CD4-positive, alpha-beta T cell (primary cell): ENCODE data around the gene CTSD. TPM values are rescaled to one million over a fixed set of nuclear protein-coding genes. Genes with fewer than 3 reads are reported as not detected.

Experiments
- ATAC-seq: fragments of 200-7000 bp; cut with Tn5 transposase; one replicate; pipeline ENCODE4 v1.10.0; 2022; ENCODE audit warnings: mild to moderate bottlenecking; ENCODE audit not compliant: poor library complexity
- CTCF ChIA-PET: fragments of 350-600 bp; sonication (Branson Sonifier 250); formaldehyde crosslinking; loops from one replicate; lab custom pipeline; 2021; ENCODE audit warnings: antibody characterized with exemption, inconsistent platforms; lab: Charles Lee
- POLR2A ChIA-PET: fragments of 350-600 bp; sonication (Branson Sonifier 250); formaldehyde crosslinking; loops from one replicate; lab custom pipeline; 2021; ENCODE audit warnings: antibody characterized with exemption, inconsistent platforms; lab: Charles Lee
- DNase-seq, 14 experiments: peaks; one replicate each; pipeline ENCODE4 v3.0.0-alpha.2; 2013 to 2020; ENCODE audit warnings: mixed read lengths in 2 of 14
- H3K27ac ChIP-seq, 2 donors: one replicate each; pipeline versions ENCODE4 v1.5.1 to v1.7.0; 2013; ENCODE audit warnings: low read length in 2 of 2, low read depth in 1 of 2, mild to moderate bottlenecking in 1 of 2
- H3K27me3 ChIP-seq, 2 experiments: 1 replicate in 1 of 2; 2 replicates in 1 of 2; pipeline versions ENCODE4 v1.6.1 to v1.7.0; 2013; ENCODE audit warnings: low read length in 2 of 2, control low read depth in 1 of 2, mild to moderate bottlenecking in 1 of 2, moderate library complexity in 1 of 2; ENCODE audit not compliant: insufficient read depth in 2 of 2, control insufficient read depth in 1 of 2
- H3K36me3 ChIP-seq: one replicate; pipeline ENCODE4 v1.6.1; 2013; ENCODE audit warnings: low read length, control low read depth; ENCODE audit not compliant: insufficient read depth
- H3K4me1 ChIP-seq: one replicate; pipeline ENCODE4 v1.6.1; 2013; ENCODE audit warnings: low read length, control low read depth; ENCODE audit not compliant: insufficient read depth
- H3K4me3 ChIP-seq: one replicate; pipeline ENCODE4 v1.5.1; 2013; ENCODE audit warnings: mild to moderate bottlenecking, low read length, moderate library complexity
- H3K9me3 ChIP-seq, 2 experiments: 1 replicate in 1 of 2; 2 replicates in 1 of 2; pipeline versions ENCODE4 v1.6.1 to v1.7.0; 2013; ENCODE audit warnings: low read length in 2 of 2, mild to moderate bottlenecking in 2 of 2, control low read depth in 1 of 2, moderate library complexity in 1 of 2; ENCODE audit not compliant: control insufficient read depth in 1 of 2, insufficient read depth in 1 of 2
- H3K27ac Mint-ChIP-seq: one replicate; pipeline ENCODE4 v1.8.0; 2020; ENCODE audit warnings: mixed read lengths
- H3K27me3 Mint-ChIP-seq: one replicate; pipeline ENCODE4 v1.8.0; 2021; ENCODE audit warnings: mixed read lengths
- H3K36me3 Mint-ChIP-seq: one replicate; pipeline ENCODE4 v1.8.0; 2021; ENCODE audit warnings: low read depth, mixed read lengths
- H3K4me1 Mint-ChIP-seq: one replicate; pipeline ENCODE4 v1.8.0; 2021; ENCODE audit warnings: low read depth, mixed read lengths
- H3K4me3 Mint-ChIP-seq: one replicate; pipeline ENCODE4 v1.8.0; 2020; ENCODE audit warnings: mild to moderate bottlenecking, mixed read lengths
- H3K9me3 Mint-ChIP-seq: one replicate; pipeline ENCODE4 v1.8.0; 2020; ENCODE audit warnings: mixed read lengths
- intact Hi-C, 2 experiments: fragments of 100-400 bp; cut with DNase I in 1 of 2; cut with micrococcal nuclease in 1 of 2; formaldehyde crosslinking; loops; one replicate each; pipeline versions ENCODE4 v1.15.1 to v1.9.0; 2023 to 2025; cut with DNase I, micrococcal nuclease
- total RNA-seq, 174 experiments: library from RNA in 2 of 174; stranded (reverse) in 2 of 174; gene quantifications; one replicate each; pipeline ENCODE4 v1.2.3 and lab custom pipeline; 2021 to 2026
- TF ChIP-seq, protein P1 (sequence below): fragments of 200-600 bp; IDR thresholded peaks from one replicate; pipeline ENCODE4 v1.8.0; 2022; ENCODE audit warnings: antibody characterized with exemption, mild to moderate bottlenecking

CTSD gene
- total RNA-seq, 2 experiments from 2014 or later = 63.3 to 71.3 TPM

- peaks cover 41% of the 10 kb centered on the region for H3K36me3 ChIP-seq
- H3K9me3 Mint-ChIP-seq = no peaks in the 10 kb centered on the region
- H3K9me3 ChIP-seq = no peaks in the 10 kb centered on the region
- ATAC-seq = no peak
- H3K27ac ChIP-seq = peak overlapping the region; percentile 34 to 67
- peak overlapping the region; percentile 79 for H3K4me3 Mint-ChIP-seq
- H3K27me3 ChIP-seq = no peaks in the 10 kb centered on the region
- no peaks in the 10 kb centered on the region for H3K27me3 Mint-ChIP-seq
- H3K4me1 Mint-ChIP-seq = peaks cover 71% of the 10 kb centered on the region
- peaks cover 35% of the 10 kb centered on the region for H3K36me3 Mint-ChIP-seq
- H3K27ac Mint-ChIP-seq = peak overlapping the region; percentile 90
- TF ChIP-seq, protein P1, sequence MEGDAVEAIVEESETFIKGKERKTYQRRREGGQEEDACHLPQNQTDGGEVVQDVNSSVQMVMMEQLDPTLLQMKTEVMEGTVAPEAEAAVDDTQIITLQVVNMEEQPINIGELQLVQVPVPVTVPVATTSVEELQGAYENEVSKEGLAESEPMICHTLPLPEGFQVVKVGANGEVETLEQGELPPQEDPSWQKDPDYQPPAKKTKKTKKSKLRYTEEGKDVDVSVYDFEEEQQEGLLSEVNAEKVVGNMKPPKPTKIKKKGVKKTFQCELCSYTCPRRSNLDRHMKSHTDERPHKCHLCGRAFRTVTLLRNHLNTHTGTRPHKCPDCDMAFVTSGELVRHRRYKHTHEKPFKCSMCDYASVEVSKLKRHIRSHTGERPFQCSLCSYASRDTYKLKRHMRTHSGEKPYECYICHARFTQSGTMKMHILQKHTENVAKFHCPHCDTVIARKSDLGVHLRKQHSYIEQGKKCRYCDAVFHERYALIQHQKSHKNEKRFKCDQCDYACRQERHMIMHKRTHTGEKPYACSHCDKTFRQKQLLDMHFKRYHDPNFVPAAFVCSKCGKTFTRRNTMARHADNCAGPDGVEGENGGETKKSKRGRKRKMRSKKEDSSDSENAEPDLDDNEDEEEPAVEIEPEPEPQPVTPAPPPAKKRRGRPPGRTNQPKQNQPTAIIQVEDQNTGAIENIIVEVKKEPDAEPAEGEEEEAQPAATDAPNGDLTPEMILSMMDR = no peak
- CTCF ChIA-PET = no interaction called here
- no peak overlapping the region for H3K4me3 ChIP-seq
- H3K4me1 ChIP-seq = peaks cover 91% of the 10 kb centered on the region
- POLR2A ChIA-PET = no interaction called here
- intact Hi-C loops = no loop called here
- DNase-seq = no peak
These were observed 4.4 kb downstream of the CTSD start for GRCh38 chr11:1759151-1759850.

- H3K27me3 ChIP-seq = no peaks in the 10 kb centered on the region
- TF ChIP-seq, protein P1 = no peak
- H3K4me1 ChIP-seq = peaks cover 89% of the 10 kb centered on the region
- ATAC-seq = no peak
- H3K4me3 ChIP-seq = peak overlapping the region; percentile 44
- Mint-ChIP-seq H3K36me3 (peaks cover 37% of the 10 kb centered on the region), H3K4me1 (peaks cover 69% of the 10 kb centered on the region), H3K9me3 (no peaks in the 10 kb centered on the region), H3K4me3 (peak overlapping the region; percentile 79), H3K27me3 (no peaks in the 10 kb centered on the region), H3K27ac (peak overlapping the region; percentile 90)
- intact Hi-C loops = no loop called here
- peak overlapping the region; percentile 67 to 76 for H3K27ac ChIP-seq
- ChIA-PET POLR2A (interaction anchor here (1.5 to 1.7 kb wide), 2 partner anchors 92 to 95 kb away, joined by 6 to 7 read pairs; partner anchors contain the start of gene LSP1), CTCF (interaction anchor here (1.2 kb wide), 1 partner anchor 190 kb away, joined by 3 read pairs; no protein-coding TSS in a partner anchor)
- no peak for DNase-seq
- no peaks in the 10 kb centered on the region for H3K9me3 ChIP-seq
- peaks cover 46% of the 10 kb centered on the region for H3K36me3 ChIP-seq
These were observed 5.0 kb downstream of the CTSD start for GRCh38 chr11:1758611-1759150.

DNA sequence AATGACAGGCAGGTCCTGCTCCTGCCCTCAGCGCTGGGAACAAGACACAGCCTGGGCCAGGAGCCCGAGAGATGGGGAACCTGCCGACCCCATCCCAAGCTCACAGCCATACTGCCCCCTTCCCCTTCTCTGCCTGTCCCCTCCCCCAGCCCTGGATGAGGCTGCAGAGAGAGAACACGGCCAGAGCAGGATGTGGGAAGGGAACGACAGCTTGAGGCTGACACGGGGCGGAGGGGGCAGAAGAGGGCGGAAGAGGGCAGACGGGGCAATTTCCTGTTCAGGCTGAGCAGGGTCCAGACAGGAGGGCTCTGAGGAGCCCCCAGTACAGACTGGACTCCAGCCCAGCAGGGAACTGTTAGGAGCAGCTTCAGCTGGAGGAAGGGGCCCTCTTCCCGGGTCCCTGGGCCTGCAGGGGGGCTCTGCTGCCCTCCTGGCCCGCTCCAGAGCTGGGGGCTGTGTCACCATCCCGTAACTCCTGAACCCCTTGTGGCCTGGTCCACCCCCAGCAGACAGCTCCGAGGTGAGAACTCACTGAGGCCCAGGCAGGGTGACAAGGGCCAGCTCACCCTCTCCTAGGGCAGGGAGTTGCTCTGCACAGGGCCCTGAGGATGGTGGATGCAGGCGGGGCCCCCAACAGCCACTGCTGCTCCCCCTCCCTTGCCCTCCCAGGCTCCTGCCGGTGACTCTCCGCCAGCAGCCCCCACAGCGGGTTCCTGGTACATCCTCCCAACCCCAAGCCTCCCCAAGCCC, 5.7 kb downstream of the CTSD start:
- CTCF ChIA-PET = interaction anchor here (1.2 kb wide), 1 partner anchor 191 kb away, joined by 3 read pairs; no protein-coding TSS in a partner anchor
- intact Hi-C loops = no loop called here
- Mint-ChIP-seq H3K27me3 (no peaks in the 10 kb centered on the region), H3K27ac (peak overlapping the region; percentile 90), H3K4me3 (peak overlapping the region; percentile 79), H3K4me1 (peaks cover 71% of the 10 kb centered on the region), H3K9me3 (no peaks in the 10 kb centered on the region), H3K36me3 (peaks cover 44% of the 10 kb centered on the region)
- no peaks in the 10 kb centered on the region for H3K9me3 ChIP-seq
- DNase-seq (peak in 12 of 14 experiments; percentile 34 to 85 (median 57)), ATAC-seq (peak; percentile 72)
- POLR2A ChIA-PET = interaction anchor here (1.0 to 1.7 kb wide), 4 partner anchors 24 to 96 kb away, joined by 3 to 7 read pairs (median 4); partner anchors contain the start of gene LSP1
- H3K36me3 ChIP-seq = peaks cover 52% of the 10 kb centered on the region
- no peaks in the 10 kb centered on the region for H3K27me3 ChIP-seq
- H3K27ac ChIP-seq = peak overlapping the region; percentile 67 to 76
- peak overlapping the region; percentile 44 for H3K4me3 ChIP-seq
- peaks cover 85% of the 10 kb centered on the region for H3K4me1 ChIP-seq
- TF ChIP-seq, protein P1 = peak; percentile 10
